IPS-20b (cell line): ENCODE data around the gene CORO1C.
"Not testable (repeated sequence)": the region's sequence is repeated elsewhere in the genome, so short reads cannot be mapped to it uniquely, and the experiment has no call there.

ENCODE experiments used
- H3K27ac ChIP-seq: one replicate; pipeline ENCODE4 v1.5.1; 2013; ENCODE audit warnings: low read length
- H3K27me3 ChIP-seq: 2 replicates; pipeline ENCODE4 v1.6.1; 2013; ENCODE audit warnings: mild to moderate bottlenecking, low read length, inconsistent platforms; ENCODE audit not compliant: insufficient read depth
- H3K36me3 ChIP-seq: 2 replicates; pipeline ENCODE4 v1.6.1; 2013; ENCODE audit warnings: low read depth, mild to moderate bottlenecking, inconsistent platforms, low read length, moderate library complexity; ENCODE audit not compliant: insufficient read depth
- H3K4me1 ChIP-seq: 2 replicates; pipeline ENCODE4 v1.6.1; 2013; ENCODE audit warnings: mild to moderate bottlenecking, control low read depth, inconsistent platforms, low read length, moderate library complexity; ENCODE audit not compliant: insufficient read depth
- H3K4me3 ChIP-seq: 2 replicates; pipeline ENCODE4 v1.5.1; 2013; ENCODE audit warnings: mild to moderate bottlenecking, low read length, inconsistent platforms
- H3K9ac ChIP-seq: 2 replicates; pipeline ENCODE4 v1.6.1; 2013; ENCODE audit warnings: low read depth, mild to moderate bottlenecking, inconsistent platforms, low read length, moderate library complexity
- H3K9me3 ChIP-seq: 2 replicates; pipeline ENCODE4 v1.6.1; 2013; ENCODE audit warnings: mild to moderate bottlenecking, low read depth, low read length, inconsistent platforms; ENCODE audit not compliant: insufficient read depth

Gene CORO1C

GRCh38 chr12:108751003-108751402 is 19.7 kb upstream of the CORO1C start:
- H3K9ac ChIP-seq, H3K4me1 ChIP-seq, H3K9me3 ChIP-seq, H3K4me3 ChIP-seq, H3K36me3 ChIP-seq, H3K27me3 ChIP-seq, H3K27ac ChIP-seq: not testable (repeated sequence)

- no peak overlapping the region for H3K27ac ChIP-seq
- no peaks in the 10 kb centered on the region for H3K4me1 ChIP-seq
- no peaks in the 10 kb centered on the region for H3K36me3 ChIP-seq
- H3K9ac ChIP-seq, result no peak overlapping the region
- no peaks in the 10 kb centered on the region for H3K9me3 ChIP-seq
- no peak overlapping the region for H3K4me3 ChIP-seq
- no peaks in the 10 kb centered on the region for H3K27me3 ChIP-seq
Observed at GRCh38 chr12:108750526-108750925, 19.2 kb upstream of the CORO1C start.

GRCh38 chr12:108747563-108747962 is 16.2 kb upstream of the CORO1C start:
- Histone ChIP-seq H3K27ac (no peak overlapping the region), H3K4me1 (no peaks in the 10 kb centered on the region), H3K9ac (no peak overlapping the region), H3K36me3 (no peaks in the 10 kb centered on the region), H3K4me3 (no peak overlapping the region), H3K9me3 (no peaks in the 10 kb centered on the region), H3K27me3 (no peaks in the 10 kb centered on the region)

- H3K27ac ChIP-seq, result no peak overlapping the region
Observed at GRCh38 chr12:108745641-108746040, 14.3 kb upstream of the CORO1C start.

GRCh38 chr12:108744021-108744897 is 12.9 kb upstream of the CORO1C start:
- H3K27ac ChIP-seq, result no peak overlapping the region
- H3K4me3 ChIP-seq, result no peak overlapping the region
- H3K9ac ChIP-seq, result no peak overlapping the region
- H3K9me3 ChIP-seq, result no peaks in the 10 kb centered on the region
- H3K27me3 ChIP-seq, result no peaks in the 10 kb centered on the region
- H3K36me3 ChIP-seq, result no peaks in the 10 kb centered on the region
- no peaks in the 10 kb centered on the region for H3K4me1 ChIP-seq

More at GRCh38 chr12:108745641-108746040, 14.3 kb upstream of the CORO1C start:
- H3K4me3 ChIP-seq, result no peak overlapping the region
- no peaks in the 10 kb centered on the region for H3K36me3 ChIP-seq
- no peaks in the 10 kb centered on the region for H3K4me1 ChIP-seq
- no peaks in the 10 kb centered on the region for H3K27me3 ChIP-seq
- H3K9ac ChIP-seq, result no peak overlapping the region
- no peaks in the 10 kb centered on the region for H3K9me3 ChIP-seq

- Histone ChIP-seq H3K27me3 (no peaks in the 10 kb centered on the region), H3K4me3 (no peak overlapping the region), H3K27ac (no peak overlapping the region), H3K9me3 (no peaks in the 10 kb centered on the region), H3K4me1 (no peaks in the 10 kb centered on the region), H3K36me3 (no peaks in the 10 kb centered on the region), H3K9ac (no peak overlapping the region)
Observed at GRCh38 chr12:108738170-108738569, 6.9 kb upstream of the CORO1C start.

GRCh38 chr12:108735855-108736254 is 4.5 kb upstream of the CORO1C start:
- H3K4me1 ChIP-seq, result no peaks in the 10 kb centered on the region; the same call in 1 of the 2 replicates

GRCh38 chr12:108734200-108734906 is 3.0 kb upstream of the CORO1C start:
- H3K9ac ChIP-seq, result no peak overlapping the region
- H3K4me1 ChIP-seq, result peaks cover 5% of the 10 kb centered on the region; the same call in 1 of the 2 replicates
- H3K4me3 ChIP-seq, result no peak overlapping the region
- H3K9me3 ChIP-seq, result no peaks in the 10 kb centered on the region
- H3K27me3 ChIP-seq, result no peaks in the 10 kb centered on the region
- no peak overlapping the region for H3K27ac ChIP-seq
- no peaks in the 10 kb centered on the region for H3K36me3 ChIP-seq

More at GRCh38 chr12:108735855-108736254, 4.5 kb upstream of the CORO1C start:
- Histone ChIP-seq H3K9ac (no peak overlapping the region), H3K27me3 (no peaks in the 10 kb centered on the region), H3K9me3 (no peaks in the 10 kb centered on the region), H3K4me3 (no peak overlapping the region), H3K36me3 (no peaks in the 10 kb centered on the region), H3K27ac (no peak overlapping the region)

- not testable (repeated sequence) for H3K27me3 ChIP-seq, H3K4me3 ChIP-seq, H3K9me3 ChIP-seq, H3K9ac ChIP-seq, H3K27ac ChIP-seq, H3K4me1 ChIP-seq, H3K36me3 ChIP-seq
Observed at GRCh38 chr12:108733230-108733531, 1.9 kb upstream of the CORO1C start.

- peak overlapping the region; percentile 68; the same call in 1 of the 2 replicates for H3K9ac ChIP-seq
- H3K36me3 ChIP-seq, result no peaks in the 10 kb centered on the region
- H3K4me3 ChIP-seq, result peak overlapping the region; percentile 76
- peaks cover 11% of the 10 kb centered on the region; the same call in 1 of the 2 replicates for H3K4me1 ChIP-seq
- peak overlapping the region; percentile 4 for H3K27ac ChIP-seq
- no peaks in the 10 kb centered on the region for H3K27me3 ChIP-seq
- H3K9me3 ChIP-seq, result no peaks in the 10 kb centered on the region
Observed at GRCh38 chr12:108732489-108733229, 1.3 kb upstream of the CORO1C start.

GRCh38 chr12:108731866-108732461 is 646 bp upstream of the CORO1C start:
- Histone ChIP-seq H3K9ac (peak overlapping the region; percentile 90), H3K4me1 (peaks cover 11% of the 10 kb centered on the region; the same call in 1 of the 2 replicates), H3K27me3 (no peaks in the 10 kb centered on the region), H3K4me3 (peak overlapping the region; percentile 76), H3K9me3 (no peaks in the 10 kb centered on the region), H3K36me3 (no peaks in the 10 kb centered on the region), H3K27ac (peak overlapping the region; percentile 4)
